Measurements from ENCODE around the gene SIVA1.

Gene SIVA1

GRCh38 chr14:104798300-104799243, 45.6 kb downstream of the SIVA1 start:
- DNase-seq, result no peak

GRCh38 chr14:104799244-104800014, 46.5 kb downstream of the SIVA1 start:
- no peak for DNase-seq

GRCh38 chr14:104800015-104800770, 47.2 kb downstream of the SIVA1 start:
- peak; percentile 79 for DNase-seq

GRCh38 chr14:104800771-104801519, 48.0 kb downstream of the SIVA1 start, which contains the start of gene ZBTB42:
Gene ZBTB42, plus strand, starts transcription at chr14:104801101. Its CDS starts 97 bp downstream, at chr14:104801198.
- peak; percentile 64 for DNase-seq

- no peak for DNase-seq
These were observed 48.8 kb downstream of the SIVA1 start for GRCh38 chr14:104801520-104802393.

- no peak for DNase-seq
These were observed 49.6 kb downstream of the SIVA1 start for GRCh38 chr14:104802394-104803184.

GRCh38 chr14:104803280-104803911, 50.4 kb downstream of the SIVA1 start:
- no peak for DNase-seq

GRCh38 chr14:104803912-104804410, 51.0 kb downstream of the SIVA1 start:
- DNase-seq, result no peak

DNA sequence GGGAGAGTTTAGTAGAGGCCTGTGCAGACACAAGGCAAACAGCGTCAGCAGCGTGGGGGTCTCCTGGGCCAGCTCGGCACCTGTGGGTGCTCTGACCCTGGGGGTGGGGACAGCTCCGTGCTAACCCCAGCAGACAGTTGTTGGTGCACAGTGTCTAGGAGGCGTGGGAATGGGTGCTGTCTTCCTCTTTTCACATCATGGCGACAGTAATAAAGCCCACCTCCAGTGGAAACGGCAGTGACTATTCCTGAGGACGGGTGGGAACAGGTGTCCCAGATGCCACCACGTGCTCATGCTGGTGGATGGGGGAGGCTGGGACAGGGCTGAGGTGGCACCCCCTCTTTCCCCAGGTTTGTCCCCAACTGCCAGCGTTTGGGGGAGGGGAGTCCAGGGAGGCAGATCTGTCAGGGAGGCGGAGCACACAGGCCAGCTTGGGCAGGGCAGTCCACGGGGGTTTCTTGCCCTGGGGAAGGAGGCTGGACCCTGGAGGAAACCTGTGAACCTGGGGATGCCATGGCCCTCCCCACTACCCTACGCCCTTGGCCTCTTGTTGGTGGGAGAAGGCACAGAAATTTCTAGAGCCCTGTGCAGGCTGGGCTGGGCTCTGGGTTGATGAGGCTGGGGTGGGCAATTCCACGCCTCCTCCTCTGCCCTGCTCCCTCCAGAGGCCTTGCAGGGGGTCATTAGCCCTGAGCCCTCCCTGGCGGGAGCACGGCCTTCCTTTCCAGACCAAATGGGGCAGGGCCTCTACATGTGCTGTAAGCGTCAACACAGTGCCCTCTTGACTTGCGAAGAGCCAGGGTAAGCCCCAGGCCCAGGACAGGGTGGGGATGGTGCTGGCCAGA, 51.8 kb downstream of the SIVA1 start:
- no peak for DNase-seq

GRCh38 chr14:104805326-104805678, 52.4 kb downstream of the SIVA1 start:
- DNase-seq, result no peak

DNA sequence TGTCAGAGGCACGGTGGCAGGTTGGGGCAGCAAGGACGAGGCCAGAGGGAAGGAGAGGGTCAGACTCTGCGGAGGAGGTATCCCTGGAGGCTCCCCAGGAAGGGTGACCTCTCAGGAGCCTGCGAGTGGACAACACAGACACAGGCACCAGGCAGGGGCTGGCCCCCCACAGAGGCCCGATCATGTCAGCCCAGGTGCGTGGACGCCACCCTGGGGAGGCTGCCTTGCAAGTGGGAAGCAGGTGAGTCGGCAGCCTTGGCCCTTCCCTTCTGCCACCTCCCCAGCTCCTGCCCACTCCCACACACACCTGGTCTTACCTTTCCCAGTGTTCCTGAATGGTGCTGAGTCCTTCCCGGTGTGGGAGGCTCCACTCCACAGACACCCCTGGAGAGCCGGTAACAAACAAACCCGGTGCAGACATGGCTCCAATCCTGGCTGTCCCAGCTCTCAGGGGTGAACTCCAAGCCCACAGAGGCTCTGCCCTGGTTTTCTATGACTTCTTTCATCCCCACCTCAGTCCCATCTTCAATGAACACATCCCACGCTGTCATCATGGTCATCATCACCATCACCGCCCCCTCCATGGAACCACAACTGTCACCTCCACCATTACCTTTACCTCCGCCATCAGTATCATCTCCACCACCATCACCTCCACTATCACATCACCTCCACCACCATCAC, 53.1 kb downstream of the SIVA1 start:
- DNase-seq, result no peak

GRCh38 chr14:104806625-104807465, 53.9 kb downstream of the SIVA1 start:
- DNase-seq, result no peak

- DNase-seq, result no peak
These were observed 55.5 kb downstream of the SIVA1 start for GRCh38 chr14:104808456-104808855.
